GM21381 (cell line): ENCODE measurements around the gene HS6ST2.

Experiments
- ATAC-seq: cut with Tn5 transposase; IDR thresholded peaks from one replicate; pipeline ENCODE4 v1.9.1; 2021; ENCODE audit warnings: mild to moderate bottlenecking, moderate library complexity; ENCODE audit not compliant: unreplicated experiment

Gene HS6ST2

DNA sequence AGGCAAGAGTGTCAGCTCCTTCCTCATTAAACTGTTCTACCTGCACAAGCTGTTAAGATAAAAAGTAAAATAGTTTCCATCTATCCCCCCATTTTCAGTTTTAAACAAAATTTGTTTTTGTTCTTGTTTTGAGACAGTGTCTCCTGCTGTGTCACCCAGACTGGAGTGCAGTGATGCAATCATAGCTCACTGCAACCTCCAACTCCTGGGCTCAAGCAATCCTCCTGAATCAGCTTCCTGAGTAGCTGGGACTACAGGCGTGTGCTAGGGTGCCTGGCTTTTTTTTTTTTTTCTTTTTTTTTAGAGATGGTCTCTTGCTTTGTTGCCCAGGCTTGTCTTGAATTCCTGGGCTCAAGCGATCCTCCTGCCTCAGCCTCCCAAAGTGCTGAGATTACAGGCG lies 105.4 kb downstream of the HS6ST2 start:
- no peak for ATAC-seq

- ATAC-seq, result no peak
Observed at GRCh38 chrX:132848296-132848970, 110.0 kb downstream of the HS6ST2 start.

DNA sequence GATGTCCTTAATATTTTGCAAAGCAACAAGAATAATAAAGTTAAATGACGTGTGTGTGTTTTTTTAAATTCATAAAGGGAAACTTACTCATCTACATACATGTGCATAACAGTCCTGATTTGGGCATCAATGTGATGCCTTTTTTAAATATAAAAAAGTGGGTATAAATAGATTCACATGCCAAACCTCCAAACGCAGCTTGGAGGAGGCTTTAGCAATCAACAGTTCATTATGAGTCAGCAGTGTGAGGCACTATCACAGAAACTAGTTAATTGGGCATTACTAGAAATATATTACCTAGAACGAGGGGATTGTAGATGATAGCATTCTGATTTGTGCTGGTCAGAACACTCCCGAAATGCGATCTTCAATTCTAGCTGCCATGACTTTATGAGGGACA lies 115.1 kb downstream of the HS6ST2 start:
- ATAC-seq, result no peak

DNA sequence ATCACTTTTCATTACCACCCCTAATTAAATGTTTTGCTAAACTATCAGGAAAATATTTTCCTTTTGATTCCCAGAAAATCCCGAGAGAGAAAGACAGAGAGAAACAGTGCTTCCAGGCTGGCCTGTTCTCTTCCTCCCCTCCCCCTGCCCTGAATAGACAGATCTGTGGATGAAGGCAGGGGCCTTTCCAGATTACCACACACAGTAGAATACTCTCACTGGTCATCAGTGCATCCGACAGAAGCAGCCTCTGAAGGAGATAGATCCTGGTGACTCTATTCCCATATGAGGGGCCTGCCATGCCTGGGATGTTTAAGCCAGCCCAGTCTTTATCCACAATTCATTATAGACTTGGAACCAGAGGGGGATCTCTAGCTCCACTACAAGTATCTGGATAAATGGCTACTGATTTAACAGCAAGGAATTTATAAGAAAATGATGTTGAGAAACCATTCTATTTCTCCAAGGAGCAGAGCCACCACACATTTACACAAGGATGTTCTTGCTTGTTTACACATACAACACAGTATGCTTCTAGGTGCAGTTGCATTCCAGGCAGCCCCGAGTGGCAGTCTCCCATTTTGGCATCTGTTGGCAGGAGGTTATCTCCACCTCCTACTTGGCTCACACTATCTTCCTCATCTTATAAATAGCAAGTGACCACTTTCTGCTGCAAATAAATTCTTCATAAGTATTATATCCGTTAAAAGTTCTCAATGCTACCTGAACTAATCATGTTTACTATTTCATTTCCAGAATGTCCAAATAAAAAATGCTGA lies 115.8 kb downstream of the HS6ST2 start:
- no peak for ATAC-seq

DNA sequence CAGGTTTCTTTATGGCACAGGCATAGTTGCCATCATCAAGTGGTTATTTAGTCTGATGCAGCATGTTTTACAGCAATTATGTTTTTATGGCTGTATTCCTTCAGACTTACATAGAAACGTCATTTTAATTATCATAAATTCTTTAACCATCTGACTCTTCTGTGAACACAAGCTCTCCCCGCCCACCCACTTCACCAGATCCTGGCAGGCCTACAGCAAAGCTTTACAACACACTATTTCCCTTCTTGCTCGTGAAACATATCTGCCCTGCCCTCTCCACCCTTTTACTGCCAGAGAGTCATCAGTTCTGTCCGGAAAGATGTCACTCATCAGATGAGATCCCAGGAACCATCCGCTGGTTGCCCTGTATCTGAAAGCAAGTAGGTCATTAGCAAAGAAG lies 120.5 kb downstream of the HS6ST2 start:
- ATAC-seq, result no peak

GRCh38 chrX:132837126-132837525 lies 121.3 kb downstream of the HS6ST2 start:
- ATAC-seq, result no peak

GRCh38 chrX:132836471-132836870 lies 122.0 kb downstream of the HS6ST2 start:
- ATAC-seq, result no peak

- ATAC-seq, result no peak
Observed at GRCh38 chrX:132834741-132835140, 123.7 kb downstream of the HS6ST2 start.

GRCh38 chrX:132834109-132834508 lies 124.3 kb downstream of the HS6ST2 start:
- no peak for ATAC-seq

GRCh38 chrX:132833373-132833772 lies 125.1 kb downstream of the HS6ST2 start:
- no peak for ATAC-seq

DNA sequence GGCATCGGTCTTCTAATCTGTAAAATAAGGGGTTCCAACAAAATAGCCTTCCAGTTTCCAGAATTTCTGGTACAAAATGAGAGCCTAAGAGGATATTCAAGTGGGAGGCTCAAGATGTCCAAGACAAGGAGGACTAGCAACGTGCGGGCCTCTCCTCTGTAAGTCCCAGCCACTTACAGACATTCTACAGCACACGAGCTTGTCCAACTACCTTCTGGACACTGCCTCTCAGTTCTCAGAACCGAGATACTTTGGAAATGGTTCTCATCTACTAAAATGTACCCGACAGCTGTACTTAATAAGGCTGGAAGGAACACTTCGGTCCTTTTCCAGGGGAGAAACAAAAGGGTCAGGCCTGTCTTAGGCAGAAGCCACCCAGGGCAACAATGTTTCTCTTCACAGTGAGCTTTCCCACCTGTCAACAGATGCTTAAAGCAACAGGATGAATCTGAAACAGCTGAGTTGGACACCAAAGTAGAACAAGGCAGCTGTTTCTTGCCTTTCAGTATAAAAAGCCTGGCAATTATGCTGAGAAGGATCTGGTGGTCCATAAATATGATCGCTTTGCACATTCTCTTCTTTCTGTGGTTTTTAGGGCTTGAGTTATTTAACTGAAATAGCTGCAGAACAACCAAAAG lies 127.0 kb downstream of the HS6ST2 start:
- ATAC-seq, result no peak

GRCh38 chrX:132822634-132823012 lies 135.8 kb downstream of the HS6ST2 start:
- ATAC-seq, result no peak

DNA sequence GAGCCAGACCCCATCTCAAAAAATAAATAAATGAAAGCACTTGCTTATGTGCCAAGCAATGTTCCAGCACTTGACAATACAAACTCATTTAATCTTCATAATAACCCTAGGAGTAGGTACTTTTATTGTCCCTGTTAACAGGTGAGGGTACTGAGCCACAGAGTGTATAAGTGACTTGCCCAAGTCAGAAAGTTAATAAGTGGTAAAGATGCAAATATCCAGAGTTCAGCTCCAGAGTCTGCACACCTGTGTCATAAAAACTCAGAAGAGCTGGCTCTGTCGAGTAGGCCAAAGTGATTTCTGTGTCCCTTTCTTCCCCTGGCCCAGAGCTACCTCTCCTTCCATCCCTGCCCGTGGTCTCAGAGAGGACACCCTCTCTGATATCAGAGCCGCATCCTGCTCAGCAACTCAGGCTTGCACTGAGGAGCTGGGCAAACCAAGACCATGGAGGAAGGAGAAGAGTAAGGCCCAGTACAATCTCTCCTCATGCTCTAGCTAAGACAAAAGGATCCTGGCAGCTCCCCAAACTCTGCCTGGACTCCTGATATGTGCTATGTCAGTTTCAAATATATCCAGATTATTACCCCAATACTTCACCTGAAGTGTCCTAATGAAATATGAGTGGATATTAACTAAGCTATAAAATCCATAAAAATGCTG lies 136.3 kb downstream of the HS6ST2 start:
- ATAC-seq, result no peak

- no peak for ATAC-seq
Observed at GRCh38 chrX:132820675-132821074, 137.8 kb downstream of the HS6ST2 start.

GRCh38 chrX:132819711-132820264 lies 138.6 kb downstream of the HS6ST2 start:
- no peak for ATAC-seq

- ATAC-seq, result no peak
Observed at GRCh38 chrX:132818638-132819037, 139.8 kb downstream of the HS6ST2 start.

GRCh38 chrX:132815643-132816042 lies 142.8 kb downstream of the HS6ST2 start:
- no peak for ATAC-seq

- no peak for ATAC-seq
Observed at GRCh38 chrX:132810964-132811712, 147.3 kb downstream of the HS6ST2 start.

DNA sequence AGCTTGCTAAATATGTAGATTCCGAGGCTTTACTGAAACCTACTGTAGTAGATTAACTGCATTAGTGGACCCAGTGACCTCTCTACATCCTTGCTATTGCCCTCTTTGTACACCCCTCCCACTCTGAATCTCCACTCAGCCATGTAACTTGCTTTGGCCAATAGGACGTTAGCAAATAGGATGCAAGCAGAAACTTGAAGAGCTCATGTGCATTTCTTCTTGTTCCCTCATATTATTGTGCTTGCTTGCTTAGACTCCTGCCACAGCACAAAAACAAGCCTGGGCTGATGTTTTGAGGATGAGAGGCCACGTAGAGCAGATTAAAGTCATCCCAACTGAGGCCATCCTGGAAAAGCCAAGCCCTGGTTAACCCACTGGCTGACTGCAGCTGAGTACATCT lies 147.9 kb downstream of the HS6ST2 start:
- no peak for ATAC-seq

- ATAC-seq, result no peak
Observed at GRCh38 chrX:132809581-132809980, 148.8 kb downstream of the HS6ST2 start.
